Osteoblast (primary cell): ENCODE results near the gene CTBP2. TPM values are rescaled to one million over a fixed set of nuclear protein-coding genes. Genes with fewer than 3 reads are reported as not detected.

Experiments
- DNase-seq: peaks from one replicate; pipeline ENCODE4 v3.0.0; 2011; ENCODE audit warnings: low spot score, mixed read lengths; ENCODE audit not compliant: insufficient read length; ENCODE audit errors: missing footprints
- H2AFZ ChIP-seq: 2 replicates; pipeline ENCODE4 v1.6.0; 2011; ENCODE audit warnings: mild to moderate bottlenecking, low read length
- H3K27ac ChIP-seq: 2 replicates; pipeline ENCODE4 v1.5.1; 2011; ENCODE audit warnings: mild to moderate bottlenecking, low read depth, low read length, moderate library complexity
- H3K27me3 ChIP-seq: 2 replicates; pipeline ENCODE4 v1.6.0; 2012; ENCODE audit warnings: mild to moderate bottlenecking, control low read depth, inconsistent platforms, low read length, moderate library complexity; ENCODE audit not compliant: insufficient read depth
- H3K36me3 ChIP-seq: 2 replicates; pipeline ENCODE4 v1.5.1; 2011; ENCODE audit warnings: mild to moderate bottlenecking, low read length, control low read depth, moderate library complexity; ENCODE audit not compliant: insufficient read depth
- H3K4me1 ChIP-seq: 2 replicates; pipeline ENCODE4 v1.5.1; 2011; ENCODE audit warnings: mild to moderate bottlenecking, low read length, control low read depth, moderate library complexity; ENCODE audit not compliant: insufficient read depth
- H3K4me2 ChIP-seq: 2 replicates; pipeline ENCODE4 v1.6.0; 2011; ENCODE audit warnings: mild to moderate bottlenecking, low read length; ENCODE audit not compliant: insufficient read depth
- H3K4me3 ChIP-seq: fragments of 200-600 bp; sonication (generic); 3 replicates; pipeline ENCODE4 v1.5.1; 2012; ENCODE audit warnings: mild to moderate bottlenecking, low read length, inconsistent platforms; ENCODE audit not compliant: insufficient read depth
- H3K79me2 ChIP-seq: 2 replicates; pipeline ENCODE4 v1.6.0; 2012; ENCODE audit warnings: mild to moderate bottlenecking, low read length, control low read depth, inconsistent platforms; ENCODE audit not compliant: insufficient read depth
- H3K9me3 ChIP-seq: 2 replicates; pipeline ENCODE4 v1.5.1; 2011; ENCODE audit warnings: low read depth, low read length, control low read depth
- H4K20me1 ChIP-seq: 2 replicates; pipeline ENCODE4 v1.6.0; 2012; ENCODE audit warnings: mild to moderate bottlenecking, low read length, control low read depth; ENCODE audit not compliant: insufficient read depth
- CTCF ChIP-seq: IDR thresholded peaks from 2 replicates; pipeline ENCODE4 v1.5.1; 2011; ENCODE audit warnings: mild to moderate bottlenecking, low read depth, low read length, moderate library complexity; ENCODE audit errors: extremely low read depth
- total RNA-seq: library from RNA; depleted of rRNA; stranded (reverse); fragments of >200 nt; gene quantifications from 2 replicates; pipeline ENCODE4 v1.2.3, GENCODE V29; 2012

CTBP2 gene
- total RNA-seq, 1 donor, result 65.9 TPM

- no peak for TF ChIP-seq CTCF
- H3K4me1 ChIP-seq, result no peaks in the 10 kb centered on the region
- no peak overlapping the region for H3K4me2 ChIP-seq
- H3K27me3 ChIP-seq, result no peaks in the 10 kb centered on the region
- no peak for DNase-seq
- no peak overlapping the region for H3K27ac ChIP-seq
- no peaks in the 10 kb centered on the region for H3K9me3 ChIP-seq
- H3K36me3 ChIP-seq, result peaks cover 6% of the 10 kb centered on the region
- no peak overlapping the region for H3K4me3 ChIP-seq
- H4K20me1 ChIP-seq, result peaks cover 51% of the 10 kb centered on the region
- no peak overlapping the region for H2AFZ ChIP-seq
- peaks cover 77% of the 10 kb centered on the region for H3K79me2 ChIP-seq
Observed at GRCh38 chr10:125010362-125010761, 150.0 kb downstream of the CTBP2 start.

GRCh38 chr10:125009661-125010161, 150.7 kb downstream of the CTBP2 start:
- Histone ChIP-seq H3K79me2 (peaks cover 77% of the 10 kb centered on the region), H3K27me3 (no peaks in the 10 kb centered on the region), H2AFZ (no peak overlapping the region), H3K9me3 (no peaks in the 10 kb centered on the region), H3K36me3 (peaks cover 6% of the 10 kb centered on the region), H4K20me1 (peaks cover 50% of the 10 kb centered on the region), H3K4me3 (no peak overlapping the region), H3K27ac (no peak overlapping the region), H3K4me2 (no peak overlapping the region), H3K4me1 (no peaks in the 10 kb centered on the region)
- no peak for TF ChIP-seq CTCF
- DNase-seq, result peak; percentile 51

GRCh38 chr10:125008689-125009638, 151.4 kb downstream of the CTBP2 start:
- peaks cover 76% of the 10 kb centered on the region for H3K79me2 ChIP-seq
- no peak overlapping the region for H3K27ac ChIP-seq
- peaks cover 45% of the 10 kb centered on the region for H4K20me1 ChIP-seq
- no peaks in the 10 kb centered on the region for H3K9me3 ChIP-seq
- H2AFZ ChIP-seq, result no peak overlapping the region
- no peak overlapping the region for H3K4me2 ChIP-seq
- peak; percentile 42 for DNase-seq
- no peak overlapping the region for H3K4me3 ChIP-seq
- TF ChIP-seq CTCF, result no peak
- no peaks in the 10 kb centered on the region for H3K4me1 ChIP-seq
- peaks cover 6% of the 10 kb centered on the region for H3K36me3 ChIP-seq
- H3K27me3 ChIP-seq, result no peaks in the 10 kb centered on the region

GRCh38 chr10:125007436-125007835, 152.9 kb downstream of the CTBP2 start:
- peaks cover 72% of the 10 kb centered on the region for H3K79me2 ChIP-seq
- H3K4me2 ChIP-seq, result no peak overlapping the region
- TF ChIP-seq CTCF, result no peak
- H3K36me3 ChIP-seq, result peaks cover 11% of the 10 kb centered on the region
- H3K27ac ChIP-seq, result peak overlapping the region; percentile 12
- no peak overlapping the region for H2AFZ ChIP-seq
- no peaks in the 10 kb centered on the region for H3K9me3 ChIP-seq
- H4K20me1 ChIP-seq, result peaks cover 41% of the 10 kb centered on the region
- H3K4me3 ChIP-seq, result no peak overlapping the region
- H3K27me3 ChIP-seq, result no peaks in the 10 kb centered on the region
- no peaks in the 10 kb centered on the region for H3K4me1 ChIP-seq
- DNase-seq, result peak; percentile 31
